Tibial artery (tissue), 4 donors: Measurements from ENCODE around the gene RAE1.

ENCODE experiments used
- DNase-seq, 2 donors: peaks; one replicate each; pipeline ENCODE4 v3.0.0-alpha.2; 2019
- H3K27ac ChIP-seq, 2 donors: fragments of 200-600 bp; sonication (generic) in 1 of 2; 1 replicate in 1 of 2; 2 replicates in 1 of 2; pipeline ENCODE4 v1.5.1; 2018 to 2019; ENCODE audit warnings: mild to moderate bottlenecking in 1 of 2
- H3K27me3 ChIP-seq, 2 donors: fragments of 200-600 bp; sonication (generic) in 1 of 2; one replicate each; pipeline versions ENCODE4 v1.5.1 to v1.6.0; 2016 to 2019
- H3K36me3 ChIP-seq, 3 donors: fragments of 200-600 bp; sonication (generic) in 2 of 3; one replicate each; pipeline ENCODE4 v1.5.1; 2016 to 2019; ENCODE audit warnings: mild to moderate bottlenecking in 2 of 3
- H3K4me1 ChIP-seq, 4 donors: fragments of 200-600 bp; sonication (generic) in 2 of 4; 1 replicate in 3 of 4; 2 replicates in 1 of 4; pipeline ENCODE4 v1.5.1; 2016 to 2019
- H3K4me3 ChIP-seq, 2 donors: fragments of 200-600 bp; sonication (generic) in 1 of 2; 1 replicate in 1 of 2; 2 replicates in 1 of 2; pipeline ENCODE4 v1.5.1; 2018 to 2019; ENCODE audit warnings: mild to moderate bottlenecking in 2 of 2
- H3K9me3 ChIP-seq, 3 donors: fragments of 200-600 bp; sonication (generic) in 1 of 3; one replicate each; pipeline ENCODE4 v1.5.1; 2016 to 2019
- intact Hi-C: fragments of 100-400 bp; cut with DNase I; formaldehyde crosslinking; loops from one replicate; pipeline ENCODE4 v1.15.0; 2023; ENCODE audit warnings: low total_unique reads
- TF ChIP-seq, protein P1 (sequence below), 2 experiments: fragments of 200-600 bp in 1 of 2; fragments of 450-650 bp in 1 of 2; IDR thresholded peaks; one replicate each; pipeline ENCODE4 v1.5.1; 2017 to 2019; ENCODE audit warnings: antibody characterized with exemption in 2 of 2, mild to moderate bottlenecking in 1 of 2, moderate library complexity in 1 of 2

Gene RAE1

DNA sequence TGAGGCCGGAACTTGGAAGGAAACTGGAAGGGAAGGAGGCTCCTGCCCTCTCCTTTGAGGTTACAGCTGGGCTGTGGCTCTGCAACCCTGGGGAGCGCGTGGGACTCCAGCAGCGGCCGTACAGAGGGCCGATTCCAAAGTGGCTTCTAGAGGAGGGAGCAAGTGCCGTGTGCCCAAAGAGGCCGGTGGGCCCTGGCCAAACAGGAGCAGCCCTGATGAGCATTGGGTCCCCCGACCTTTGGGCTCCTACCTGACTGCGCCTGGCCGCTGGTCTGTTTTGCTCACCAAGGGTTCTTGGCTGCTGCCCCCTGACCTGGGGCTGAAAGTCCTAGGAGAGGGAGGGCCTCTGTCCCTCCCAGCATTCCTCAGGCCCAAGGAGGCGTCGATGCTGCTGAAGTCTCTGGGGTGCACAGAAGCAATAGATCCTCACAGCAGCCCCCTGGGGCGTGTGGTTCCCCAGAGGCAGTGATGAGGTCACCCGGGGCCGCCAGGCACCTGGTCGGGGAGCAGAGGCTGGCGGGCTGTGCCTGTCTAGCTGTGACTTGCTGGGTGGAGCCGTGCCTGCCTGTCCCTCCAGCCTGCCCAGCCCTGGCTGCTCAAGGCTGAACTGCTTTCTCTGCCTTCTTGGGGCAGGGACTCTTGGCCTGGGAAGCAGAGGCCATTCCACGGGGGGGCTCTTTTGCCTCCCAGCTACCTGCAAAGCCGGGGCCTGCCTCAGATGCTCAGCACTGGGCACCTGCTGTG, 49.9 kb downstream of the RAE1 start:
- intact Hi-C loops: no loop called here

DNA sequence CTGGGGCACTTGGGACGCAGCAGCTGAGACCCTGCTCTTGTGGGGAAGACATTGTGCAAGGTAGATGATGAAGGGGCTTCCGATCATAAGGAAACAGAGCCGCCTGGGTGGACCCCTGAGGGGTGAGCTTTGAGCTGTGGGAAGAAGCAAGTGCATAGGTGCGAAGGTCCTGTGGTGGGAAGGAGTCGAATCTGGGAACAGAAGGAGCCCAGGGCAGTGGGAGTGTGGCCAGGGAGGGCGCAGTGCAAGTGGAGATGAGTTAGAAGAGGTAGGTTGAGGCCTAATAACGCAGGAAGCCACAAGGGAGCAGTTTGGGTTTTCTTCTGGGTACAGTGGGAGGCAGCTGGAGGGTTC, 50.5 kb downstream of the RAE1 start:
- Histone ChIP-seq H3K27ac (no peak overlapping the region), H3K36me3 (peaks cover 6 to 78% (median 65%) of the 10 kb centered on the region in 3 donors), H3K9me3 (no peaks in the 10 kb centered on the region), H3K27me3 (no peaks in the 10 kb centered on the region), H3K4me1 (peaks cover 0 to 39% (median 26%) of the 10 kb centered on the region in 4 donors), H3K4me3 (no peak overlapping the region)
- TF ChIP-seq, protein P1, sequence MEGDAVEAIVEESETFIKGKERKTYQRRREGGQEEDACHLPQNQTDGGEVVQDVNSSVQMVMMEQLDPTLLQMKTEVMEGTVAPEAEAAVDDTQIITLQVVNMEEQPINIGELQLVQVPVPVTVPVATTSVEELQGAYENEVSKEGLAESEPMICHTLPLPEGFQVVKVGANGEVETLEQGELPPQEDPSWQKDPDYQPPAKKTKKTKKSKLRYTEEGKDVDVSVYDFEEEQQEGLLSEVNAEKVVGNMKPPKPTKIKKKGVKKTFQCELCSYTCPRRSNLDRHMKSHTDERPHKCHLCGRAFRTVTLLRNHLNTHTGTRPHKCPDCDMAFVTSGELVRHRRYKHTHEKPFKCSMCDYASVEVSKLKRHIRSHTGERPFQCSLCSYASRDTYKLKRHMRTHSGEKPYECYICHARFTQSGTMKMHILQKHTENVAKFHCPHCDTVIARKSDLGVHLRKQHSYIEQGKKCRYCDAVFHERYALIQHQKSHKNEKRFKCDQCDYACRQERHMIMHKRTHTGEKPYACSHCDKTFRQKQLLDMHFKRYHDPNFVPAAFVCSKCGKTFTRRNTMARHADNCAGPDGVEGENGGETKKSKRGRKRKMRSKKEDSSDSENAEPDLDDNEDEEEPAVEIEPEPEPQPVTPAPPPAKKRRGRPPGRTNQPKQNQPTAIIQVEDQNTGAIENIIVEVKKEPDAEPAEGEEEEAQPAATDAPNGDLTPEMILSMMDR (IDR thresholded peaks at IDR 0.05): no peak
- intact Hi-C loops: no loop called here
- DNase-seq: no peak

More for the DNA sequence above, 49.9 kb downstream of the RAE1 start:
- Histone ChIP-seq H3K36me3 (peaks cover 6 to 76% (median 59%) of the 10 kb centered on the region in 3 donors), H3K9me3 (no peaks in the 10 kb centered on the region), H3K4me3 (no peak overlapping the region), H3K27me3 (no peaks in the 10 kb centered on the region), H3K4me1 (peaks cover 0 to 44% (median 30%) of the 10 kb centered on the region in 4 donors), H3K27ac (no peak overlapping the region)
- TF ChIP-seq, protein P1 (IDR thresholded peaks at IDR 0.05): no peak
- no peak for DNase-seq

DNA sequence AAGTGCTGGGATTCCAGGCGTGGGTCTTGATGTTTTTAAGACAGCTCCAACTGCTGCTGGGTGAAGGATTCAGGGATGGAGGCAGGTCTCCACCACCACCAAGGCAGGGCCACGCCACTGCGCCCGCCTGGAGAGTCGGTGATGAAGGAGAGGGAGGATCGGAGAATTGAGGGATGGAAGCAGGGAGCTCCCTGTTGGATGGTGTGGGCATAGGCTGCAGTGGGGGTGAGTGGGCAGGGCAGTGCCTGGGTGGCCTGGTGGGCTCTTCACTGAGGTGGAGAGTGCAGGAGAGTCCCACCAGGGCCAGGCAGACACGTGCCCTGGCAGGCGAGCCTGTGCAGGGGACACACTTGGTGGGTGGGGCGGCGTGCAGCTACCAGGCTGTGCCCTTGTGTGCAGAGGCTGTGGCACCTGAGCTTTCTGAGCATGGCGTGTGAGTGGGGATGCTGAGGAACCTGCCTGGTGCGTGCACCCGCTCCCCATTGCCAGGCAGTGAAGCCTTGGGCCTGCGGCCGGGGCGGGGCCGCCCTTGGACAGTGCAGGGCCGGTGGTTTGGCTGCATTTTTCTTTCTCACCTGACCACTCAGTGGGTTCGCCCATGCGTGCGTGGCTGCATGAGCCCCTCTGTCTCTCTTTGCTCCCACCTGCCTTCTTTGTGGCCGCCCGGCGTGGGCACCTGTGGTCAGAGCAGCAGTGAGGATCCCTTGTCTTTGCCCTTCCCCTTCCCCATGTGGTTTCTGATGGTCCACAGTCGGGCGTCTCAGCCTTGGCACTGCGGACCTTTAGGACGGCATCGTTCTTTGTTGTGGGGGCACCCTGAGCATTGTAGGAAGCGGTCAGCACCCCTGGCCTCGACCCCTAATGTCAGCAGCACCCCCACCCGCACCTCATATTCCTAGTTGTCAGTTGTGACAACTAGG, 51.4 kb downstream of the RAE1 start:
- H3K27me3 ChIP-seq: no peaks in the 10 kb centered on the region
- TF ChIP-seq, protein P1 (IDR thresholded peaks at IDR 0.05): no peak
- H3K36me3 ChIP-seq: peaks cover 8 to 78% (median 64%) of the 10 kb centered on the region in 3 donors
- no peaks in the 10 kb centered on the region for H3K9me3 ChIP-seq
- no peak overlapping the region for H3K4me3 ChIP-seq
- DNase-seq: no peak
- peaks cover 0 to 35% (median 25%) of the 10 kb centered on the region in 4 donors for H3K4me1 ChIP-seq
- intact Hi-C loops: no loop called here
- H3K27ac ChIP-seq: no peak overlapping the region

DNA sequence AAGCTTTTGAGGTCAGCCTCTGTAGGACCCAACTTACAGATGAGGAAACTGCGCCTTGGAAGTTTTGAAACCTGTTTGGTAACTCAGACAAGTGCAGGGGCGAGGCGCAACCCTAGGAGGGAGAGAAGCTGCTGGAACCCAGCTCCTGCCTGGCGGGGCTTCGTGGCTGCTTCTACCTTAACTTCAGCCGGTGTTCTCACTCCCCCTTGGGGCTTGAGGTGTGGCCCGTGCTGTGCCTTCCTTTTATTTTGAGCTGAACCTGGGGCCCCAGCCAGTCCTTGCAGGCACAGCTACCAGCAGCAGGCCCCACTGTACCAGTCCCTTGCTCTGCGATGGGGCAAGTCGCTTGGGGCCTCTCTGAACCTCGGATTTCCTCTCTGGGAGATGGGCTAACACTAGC, 52.2 kb downstream of the RAE1 start:
- Histone ChIP-seq H3K4me1 (peaks cover 0 to 31% (median 23%) of the 10 kb centered on the region in 4 donors), H3K36me3 (peaks cover 15 to 81% (median 72%) of the 10 kb centered on the region in 3 donors), H3K27me3 (no peaks in the 10 kb centered on the region), H3K27ac (no peak overlapping the region), H3K9me3 (no peaks in the 10 kb centered on the region), H3K4me3 (no peak overlapping the region)
- TF ChIP-seq, protein P1 (IDR thresholded peaks at IDR 0.05): no peak
- DNase-seq: no peak
- intact Hi-C loops: no loop called here

DNA sequence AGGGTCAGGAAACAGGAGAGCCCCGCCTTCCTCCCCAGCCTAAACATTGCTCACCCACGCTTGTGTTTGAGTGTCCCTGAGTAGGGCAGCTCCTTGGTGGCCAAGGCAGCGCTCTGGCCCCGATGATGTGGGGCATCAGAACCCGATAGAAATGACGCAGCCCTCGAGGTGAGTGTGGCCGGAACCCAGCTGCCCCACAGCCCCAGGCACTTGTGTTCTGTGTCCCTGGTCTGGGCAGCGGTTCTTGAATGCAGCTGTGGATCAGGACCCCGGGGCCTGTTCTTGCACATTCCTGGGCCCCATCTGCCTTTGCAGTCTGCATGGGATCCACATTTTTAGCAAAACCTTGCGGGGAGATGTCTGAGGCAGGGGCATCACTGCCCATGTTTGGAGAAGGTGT, 53.0 kb downstream of the RAE1 start:
- TF ChIP-seq, protein P1 (IDR thresholded peaks at IDR 0.05): no peak
- Histone ChIP-seq H3K36me3 (peaks cover 20 to 88% (median 79%) of the 10 kb centered on the region in 3 donors), H3K27ac (no peak overlapping the region), H3K9me3 (no peaks in the 10 kb centered on the region), H3K27me3 (no peaks in the 10 kb centered on the region), H3K4me3 (no peak overlapping the region), H3K4me1 (peaks cover 0 to 31% (median 21%) of the 10 kb centered on the region in 4 donors)
- DNase-seq: no peak
- intact Hi-C loops: no loop called here
